GM12878 (cell line): ENCODE results near the gene POLRMT. TPM values are rescaled to one million over a fixed set of nuclear protein-coding genes. Genes with fewer than 3 reads are reported as not detected.

ENCODE experiments used
- BACH1 ChIP-seq: fragments of 450-650 bp; IDR thresholded peaks from 2 replicates; pipeline ENCODE4 v1.6.1; 2017; ENCODE audit warnings: mild to moderate bottlenecking, borderline replicate concordance
- KLF5 ChIP-seq: fragments of 450-650 bp; IDR thresholded peaks from 2 replicates; pipeline ENCODE4 v1.6.1; 2014; ENCODE audit warnings: mild to moderate bottlenecking; ENCODE audit not compliant: partially characterized antibody
- NBN ChIP-seq: fragments of 450-650 bp; IDR thresholded peaks from 2 replicates; pipeline ENCODE4 v1.6.1; 2016
- SUZ12 ChIP-seq: fragments of 200-600 bp; sonication (generic); IDR thresholded peaks from one replicate; pipeline ENCODE4 v1.6.1; 2018; ENCODE audit warnings: antibody characterized with exemption, mild to moderate bottlenecking; ENCODE audit not compliant: unreplicated experiment
- ZNF384 ChIP-seq: IDR thresholded peaks from 2 replicates; pipeline ENCODE4 v1.6.1; 2012; ENCODE audit warnings: low read depth, mild to moderate bottlenecking, low read length, improper control_type of control experiment, borderline replicate concordance
- ZZZ3 ChIP-seq: IDR thresholded peaks from 2 replicates; pipeline ENCODE4 v1.6.1; 2011; ENCODE audit warnings: low read depth; ENCODE audit not compliant: control insufficient read depth, insufficient read length
- polyA plus RNA-seq, 11 experiments: library from polyadenylated mRNA; depleted of rRNA in 4 of 11; unstranded in 6 of 11; stranded (reverse) in 5 of 11; fragments of >200 nt; fragmentation: Nextera tagmentation in 4 of 11; fragmentation: Illumina TruSeq in 1 of 11; extraction: Ambion mirVana in 4 of 11; extraction: Trizol in 1 of 11; gene quantifications; 1 replicate in 1 of 11; 2 replicates in 10 of 11; pipeline versions ENCODE4 v1.2.1 to v1.2.3, GENCODE V29; 2011 to 2016; ENCODE audit warnings: inconsistent platforms in 2 of 11, missing spikeins in 2 of 11, low read depth in 1 of 11
- total RNA-seq, 4 experiments: library from RNA; depleted of rRNA in 3 of 4; stranded (reverse); fragments of >200 nt in 3 of 4; fragmentation: Illumina TruSeq in 1 of 4; extraction: Trizol in 1 of 4; gene quantifications; 2 replicates each; pipeline versions ENCODE4 v1.2.1 to v1.2.3, GENCODE V29; 2013 to 2021
- TF ChIP-seq, protein P1 (sequence below): fragments of 450-650 bp; formaldehyde crosslinking; IDR thresholded peaks from 2 replicates; pipeline ENCODE4 v1.5.0; 2022; ENCODE audit warnings: mild to moderate bottlenecking, missing genetic modification characterization
- TF ChIP-seq, protein P2 (sequence below): IDR thresholded peaks from 2 replicates; pipeline ENCODE4 v1.6.1; 2012; ENCODE audit warnings: mild to moderate bottlenecking, low read depth, low read length
- TF ChIP-seq, protein P3 (sequence below): IDR thresholded peaks from 2 replicates; pipeline ENCODE4 v1.6.1; 2012; ENCODE audit warnings: improper control_type of control experiment, low read depth, low read length; ENCODE audit not compliant: insufficient replicate concordance
- TF ChIP-seq, protein P4 (sequence below): fragments of 150-350 bp; IDR thresholded peaks from 2 replicates; pipeline ENCODE4 v1.6.1; 2016; ENCODE audit warnings: low read depth, low read length
- TF ChIP-seq, protein P5 (sequence below): IDR thresholded peaks from 2 replicates; pipeline ENCODE4 v1.6.1; 2012; ENCODE audit warnings: low read depth, low read length, improper control_type of control experiment

The POLRMT gene
- total and polyA plus RNA-seq, 10 of the 15 experiments (the other 5 are each of a cell fraction or from before 2014, with no cell fraction given): 9.9 to 57.6 (median 34.6) TPM

DNA sequence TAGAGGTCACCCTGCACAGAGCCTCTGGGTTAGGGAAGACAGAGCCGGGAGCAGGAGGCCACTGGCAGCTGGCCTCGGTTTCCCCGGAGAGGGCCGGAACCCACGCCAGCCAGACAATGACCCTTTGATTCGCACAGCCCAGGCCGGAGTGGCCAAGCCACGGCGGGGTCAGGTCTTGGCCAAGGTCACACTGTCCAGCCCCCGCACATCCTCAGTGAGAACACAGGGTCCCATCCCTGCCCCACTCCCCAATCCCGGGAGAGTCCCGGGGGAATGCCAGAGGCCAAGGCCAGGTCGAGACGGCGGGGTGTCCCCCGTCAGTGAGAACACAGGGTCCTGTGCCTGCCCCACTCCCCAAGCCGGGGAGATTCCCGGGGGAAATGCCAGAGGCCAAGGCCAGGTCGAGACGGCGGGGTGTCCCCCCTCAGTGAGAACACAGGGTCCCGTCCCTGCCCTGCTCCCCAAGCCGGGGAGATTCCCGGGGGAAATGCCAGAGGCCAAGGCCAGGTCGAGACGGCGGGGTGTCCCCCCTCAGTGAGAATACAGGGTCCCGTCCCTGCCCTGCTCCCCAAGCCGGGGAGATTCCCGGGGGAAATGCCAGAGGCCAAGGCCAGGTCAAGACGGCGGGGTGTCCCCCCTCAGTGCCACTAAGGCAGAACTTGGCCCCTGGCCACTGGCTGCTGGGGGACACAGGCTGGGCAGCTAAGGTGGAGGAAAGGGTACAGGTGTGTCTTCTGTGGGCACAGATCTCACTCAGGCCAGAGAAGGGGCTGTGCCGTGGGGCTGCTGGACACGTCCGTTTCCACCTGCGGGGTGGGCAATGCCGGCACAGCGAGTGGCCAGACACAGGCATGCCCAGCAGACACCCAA, 41.2 kb upstream of the POLRMT start (continued):
- TF ChIP-seq, protein P1, sequence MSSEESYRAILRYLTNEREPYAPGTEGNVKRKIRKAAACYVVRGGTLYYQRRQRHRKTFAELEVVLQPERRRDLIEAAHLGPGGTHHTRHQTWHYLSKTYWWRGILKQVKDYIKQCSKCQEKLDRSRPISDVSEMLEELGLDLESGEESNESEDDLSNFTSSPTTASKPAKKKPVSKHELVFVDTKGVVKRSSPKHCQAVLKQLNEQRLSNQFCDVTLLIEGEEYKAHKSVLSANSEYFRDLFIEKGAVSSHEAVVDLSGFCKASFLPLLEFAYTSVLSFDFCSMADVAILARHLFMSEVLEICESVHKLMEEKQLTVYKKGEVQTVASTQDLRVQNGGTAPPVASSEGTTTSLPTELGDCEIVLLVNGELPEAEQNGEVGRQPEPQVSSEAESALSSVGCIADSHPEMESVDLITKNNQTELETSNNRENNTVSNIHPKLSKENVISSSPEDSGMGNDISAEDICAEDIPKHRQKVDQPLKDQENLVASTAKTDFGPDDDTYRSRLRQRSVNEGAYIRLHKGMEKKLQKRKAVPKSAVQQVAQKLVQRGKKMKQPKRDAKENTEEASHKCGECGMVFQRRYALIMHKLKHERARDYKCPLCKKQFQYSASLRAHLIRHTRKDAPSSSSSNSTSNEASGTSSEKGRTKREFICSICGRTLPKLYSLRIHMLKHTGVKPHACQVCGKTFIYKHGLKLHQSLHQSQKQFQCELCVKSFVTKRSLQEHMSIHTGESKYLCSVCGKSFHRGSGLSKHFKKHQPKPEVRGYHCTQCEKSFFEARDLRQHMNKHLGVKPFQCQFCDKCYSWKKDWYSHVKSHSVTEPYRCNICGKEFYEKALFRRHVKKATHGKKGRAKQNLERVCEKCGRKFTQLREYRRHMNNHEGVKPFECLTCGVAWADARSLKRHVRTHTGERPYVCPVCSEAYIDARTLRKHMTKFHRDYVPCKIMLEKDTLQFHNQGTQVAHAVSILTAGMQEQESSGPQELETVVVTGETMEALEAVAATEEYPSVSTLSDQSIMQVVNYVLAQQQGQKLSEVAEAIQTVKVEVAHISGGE (CRISPR knock-in tag): no peak
- TF ChIP-seq BACH1: no peak
- TF ChIP-seq KLF5: no peak
- TF ChIP-seq ZNF384: no peak
- TF ChIP-seq, protein P2, sequence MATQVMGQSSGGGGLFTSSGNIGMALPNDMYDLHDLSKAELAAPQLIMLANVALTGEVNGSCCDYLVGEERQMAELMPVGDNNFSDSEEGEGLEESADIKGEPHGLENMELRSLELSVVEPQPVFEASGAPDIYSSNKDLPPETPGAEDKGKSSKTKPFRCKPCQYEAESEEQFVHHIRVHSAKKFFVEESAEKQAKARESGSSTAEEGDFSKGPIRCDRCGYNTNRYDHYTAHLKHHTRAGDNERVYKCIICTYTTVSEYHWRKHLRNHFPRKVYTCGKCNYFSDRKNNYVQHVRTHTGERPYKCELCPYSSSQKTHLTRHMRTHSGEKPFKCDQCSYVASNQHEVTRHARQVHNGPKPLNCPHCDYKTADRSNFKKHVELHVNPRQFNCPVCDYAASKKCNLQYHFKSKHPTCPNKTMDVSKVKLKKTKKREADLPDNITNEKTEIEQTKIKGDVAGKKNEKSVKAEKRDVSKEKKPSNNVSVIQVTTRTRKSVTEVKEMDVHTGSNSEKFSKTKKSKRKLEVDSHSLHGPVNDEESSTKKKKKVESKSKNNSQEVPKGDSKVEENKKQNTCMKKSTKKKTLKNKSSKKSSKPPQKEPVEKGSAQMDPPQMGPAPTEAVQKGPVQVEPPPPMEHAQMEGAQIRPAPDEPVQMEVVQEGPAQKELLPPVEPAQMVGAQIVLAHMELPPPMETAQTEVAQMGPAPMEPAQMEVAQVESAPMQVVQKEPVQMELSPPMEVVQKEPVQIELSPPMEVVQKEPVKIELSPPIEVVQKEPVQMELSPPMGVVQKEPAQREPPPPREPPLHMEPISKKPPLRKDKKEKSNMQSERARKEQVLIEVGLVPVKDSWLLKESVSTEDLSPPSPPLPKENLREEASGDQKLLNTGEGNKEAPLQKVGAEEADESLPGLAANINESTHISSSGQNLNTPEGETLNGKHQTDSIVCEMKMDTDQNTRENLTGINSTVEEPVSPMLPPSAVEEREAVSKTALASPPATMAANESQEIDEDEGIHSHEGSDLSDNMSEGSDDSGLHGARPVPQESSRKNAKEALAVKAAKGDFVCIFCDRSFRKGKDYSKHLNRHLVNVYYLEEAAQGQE: no peak
- TF ChIP-seq NBN: no peak
- no peak for TF ChIP-seq ZZZ3
- TF ChIP-seq, protein P3, sequence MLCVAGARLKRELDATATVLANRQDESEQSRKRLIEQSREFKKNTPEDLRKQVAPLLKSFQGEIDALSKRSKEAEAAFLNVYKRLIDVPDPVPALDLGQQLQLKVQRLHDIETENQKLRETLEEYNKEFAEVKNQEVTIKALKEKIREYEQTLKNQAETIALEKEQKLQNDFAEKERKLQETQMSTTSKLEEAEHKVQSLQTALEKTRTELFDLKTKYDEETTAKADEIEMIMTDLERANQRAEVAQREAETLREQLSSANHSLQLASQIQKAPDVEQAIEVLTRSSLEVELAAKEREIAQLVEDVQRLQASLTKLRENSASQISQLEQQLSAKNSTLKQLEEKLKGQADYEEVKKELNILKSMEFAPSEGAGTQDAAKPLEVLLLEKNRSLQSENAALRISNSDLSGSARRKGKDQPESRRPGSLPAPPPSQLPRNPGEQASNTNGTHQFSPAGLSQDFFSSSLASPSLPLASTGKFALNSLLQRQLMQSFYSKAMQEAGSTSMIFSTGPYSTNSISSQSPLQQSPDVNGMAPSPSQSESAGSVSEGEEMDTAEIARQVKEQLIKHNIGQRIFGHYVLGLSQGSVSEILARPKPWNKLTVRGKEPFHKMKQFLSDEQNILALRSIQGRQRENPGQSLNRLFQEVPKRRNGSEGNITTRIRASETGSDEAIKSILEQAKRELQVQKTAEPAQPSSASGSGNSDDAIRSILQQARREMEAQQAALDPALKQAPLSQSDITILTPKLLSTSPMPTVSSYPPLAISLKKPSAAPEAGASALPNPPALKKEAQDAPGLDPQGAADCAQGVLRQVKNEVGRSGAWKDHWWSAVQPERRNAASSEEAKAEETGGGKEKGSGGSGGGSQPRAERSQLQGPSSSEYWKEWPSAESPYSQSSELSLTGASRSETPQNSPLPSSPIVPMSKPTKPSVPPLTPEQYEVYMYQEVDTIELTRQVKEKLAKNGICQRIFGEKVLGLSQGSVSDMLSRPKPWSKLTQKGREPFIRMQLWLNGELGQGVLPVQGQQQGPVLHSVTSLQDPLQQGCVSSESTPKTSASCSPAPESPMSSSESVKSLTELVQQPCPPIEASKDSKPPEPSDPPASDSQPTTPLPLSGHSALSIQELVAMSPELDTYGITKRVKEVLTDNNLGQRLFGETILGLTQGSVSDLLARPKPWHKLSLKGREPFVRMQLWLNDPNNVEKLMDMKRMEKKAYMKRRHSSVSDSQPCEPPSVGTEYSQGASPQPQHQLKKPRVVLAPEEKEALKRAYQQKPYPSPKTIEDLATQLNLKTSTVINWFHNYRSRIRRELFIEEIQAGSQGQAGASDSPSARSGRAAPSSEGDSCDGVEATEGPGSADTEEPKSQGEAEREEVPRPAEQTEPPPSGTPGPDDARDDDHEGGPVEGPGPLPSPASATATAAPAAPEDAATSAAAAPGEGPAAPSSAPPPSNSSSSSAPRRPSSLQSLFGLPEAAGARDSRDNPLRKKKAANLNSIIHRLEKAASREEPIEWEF: no peak
- TF ChIP-seq, protein P4, sequence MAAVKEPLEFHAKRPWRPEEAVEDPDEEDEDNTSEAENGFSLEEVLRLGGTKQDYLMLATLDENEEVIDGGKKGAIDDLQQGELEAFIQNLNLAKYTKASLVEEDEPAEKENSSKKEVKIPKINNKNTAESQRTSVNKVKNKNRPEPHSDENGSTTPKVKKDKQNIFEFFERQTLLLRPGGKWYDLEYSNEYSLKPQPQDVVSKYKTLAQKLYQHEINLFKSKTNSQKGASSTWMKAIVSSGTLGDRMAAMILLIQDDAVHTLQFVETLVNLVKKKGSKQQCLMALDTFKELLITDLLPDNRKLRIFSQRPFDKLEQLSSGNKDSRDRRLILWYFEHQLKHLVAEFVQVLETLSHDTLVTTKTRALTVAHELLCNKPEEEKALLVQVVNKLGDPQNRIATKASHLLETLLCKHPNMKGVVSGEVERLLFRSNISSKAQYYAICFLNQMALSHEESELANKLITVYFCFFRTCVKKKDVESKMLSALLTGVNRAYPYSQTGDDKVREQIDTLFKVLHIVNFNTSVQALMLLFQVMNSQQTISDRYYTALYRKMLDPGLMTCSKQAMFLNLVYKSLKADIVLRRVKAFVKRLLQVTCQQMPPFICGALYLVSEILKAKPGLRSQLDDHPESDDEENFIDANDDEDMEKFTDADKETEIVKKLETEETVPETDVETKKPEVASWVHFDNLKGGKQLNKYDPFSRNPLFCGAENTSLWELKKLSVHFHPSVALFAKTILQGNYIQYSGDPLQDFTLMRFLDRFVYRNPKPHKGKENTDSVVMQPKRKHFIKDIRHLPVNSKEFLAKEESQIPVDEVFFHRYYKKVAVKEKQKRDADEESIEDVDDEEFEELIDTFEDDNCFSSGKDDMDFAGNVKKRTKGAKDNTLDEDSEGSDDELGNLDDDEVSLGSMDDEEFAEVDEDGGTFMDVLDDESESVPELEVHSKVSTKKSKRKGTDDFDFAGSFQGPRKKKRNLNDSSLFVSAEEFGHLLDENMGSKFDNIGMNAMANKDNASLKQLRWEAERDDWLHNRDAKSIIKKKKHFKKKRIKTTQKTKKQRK: no peak
- TF ChIP-seq, protein P5, sequence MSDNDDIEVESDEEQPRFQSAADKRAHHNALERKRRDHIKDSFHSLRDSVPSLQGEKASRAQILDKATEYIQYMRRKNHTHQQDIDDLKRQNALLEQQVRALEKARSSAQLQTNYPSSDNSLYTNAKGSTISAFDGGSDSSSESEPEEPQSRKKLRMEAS: no peak
- TF ChIP-seq SUZ12: no peak
